ENCODE measurements around the gene FHIT.

GRCh38 chr3:60949146-60949545 lies 302.1 kb downstream of the FHIT start:
- TF ChIP-seq EZH2phosphoT487 (IDR thresholded peaks at IDR 0.05; ENCODE audit: borderline replicate concordance, low read depth) (no peak), SIN3A (IDR thresholded peaks at IDR 0.05; ENCODE audit: borderline replicate concordance, low read depth, low read length) (no peak), TAF1 (IDR thresholded peaks at IDR 0.05; ENCODE audit: borderline replicate concordance, low read depth, low read length) (no peak), CTCF (IDR thresholded peaks at IDR 0.05) (no peak), RFX5 (IDR thresholded peaks at IDR 0.05; ENCODE audit: low read length) (no peak), MAX (IDR thresholded peaks at IDR 0.05; ENCODE audit: low read depth) (no peak)
